GM19395 (cell line): Measurements from ENCODE around the gene MCM7.
"Not testable (repeated sequence)": the region's sequence is repeated elsewhere in the genome, so short reads cannot be mapped to it uniquely, and the experiment has no call there.

Source experiments
- ATAC-seq: cut with Tn5 transposase; IDR thresholded peaks from one replicate; pipeline ENCODE4 v1.9.1; 2021; ENCODE audit warnings: mild to moderate bottlenecking, moderate library complexity; ENCODE audit not compliant: unreplicated experiment

Gene MCM7

DNA sequence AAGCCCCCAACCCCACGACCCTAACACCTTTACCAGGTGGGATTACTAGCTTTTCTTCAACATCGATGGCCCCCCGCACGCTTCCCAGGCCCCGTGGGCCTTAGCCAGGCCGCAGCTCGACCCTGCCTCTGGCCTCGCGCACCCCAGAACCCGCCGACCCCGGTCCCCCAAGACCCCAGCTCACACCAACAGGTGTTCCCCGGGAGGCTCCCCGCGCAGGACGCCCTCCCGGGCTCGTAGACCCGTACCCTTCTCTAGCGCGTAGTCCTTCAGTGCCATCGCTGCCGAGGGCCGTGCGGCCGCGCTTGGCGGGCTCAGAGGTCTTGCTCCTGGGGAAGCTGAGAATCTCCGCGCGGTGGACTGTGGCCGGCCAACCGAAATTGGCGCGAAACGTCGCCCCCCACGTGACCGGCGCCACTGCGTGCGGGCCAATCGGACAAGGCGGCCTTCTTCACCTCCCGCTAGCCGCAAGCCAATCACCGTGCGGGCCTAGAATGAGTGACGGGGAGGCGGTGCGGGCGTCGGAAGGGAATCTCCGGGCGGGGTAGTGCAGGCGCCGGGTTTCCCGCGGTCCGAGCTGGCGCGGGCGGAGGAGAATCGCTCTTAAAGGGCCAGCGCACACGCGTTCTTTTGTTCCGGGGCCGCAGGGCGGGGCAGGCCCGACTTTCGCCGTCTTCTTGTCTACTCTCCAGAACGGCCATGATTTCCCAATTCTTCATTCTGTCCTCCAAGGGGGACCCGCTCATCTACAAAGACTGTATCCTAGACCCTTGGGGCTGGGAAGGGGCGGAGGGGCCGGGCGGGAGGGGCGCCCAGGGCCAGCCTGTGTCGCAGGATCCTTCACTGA, at the start of gene MCM7, which contains the start of gene AP4M1:
MCM7 (minus strand) TSS at position 382 of the 847 bp plus-strand sequence; CDS start at position 279, 103 bp downstream.
AP4M1 (plus strand) TSS at position 628 of the 847 bp plus-strand sequence; CDS start at position 700, 72 bp downstream.
- ATAC-seq = peak; percentile 88

- peak; percentile 98 for ATAC-seq
These were observed 47.5 kb upstream of the MCM7 start, which contains the start of gene LAMTOR4 for GRCh38 chr7:100148559-100149328. Gene LAMTOR4, plus strand, starts transcription at chr7:100148918. Its CDS starts 55 bp downstream, at chr7:100148973.

DNA sequence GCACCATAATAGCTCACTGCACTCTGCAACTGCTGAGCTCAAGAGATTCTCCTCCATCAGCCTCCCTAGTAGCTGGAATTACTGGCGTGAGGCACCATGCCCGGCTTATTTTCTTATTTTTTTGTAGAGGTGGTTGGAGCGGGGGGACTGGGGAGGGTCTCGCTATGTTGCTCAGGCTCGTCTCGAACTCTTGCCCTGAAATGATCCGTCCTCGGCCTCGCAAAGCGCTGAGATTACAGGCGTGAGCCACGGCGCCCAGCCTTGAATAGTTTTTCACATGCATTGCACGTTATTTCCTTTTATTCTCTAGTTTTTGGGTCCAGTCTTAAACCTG, 47.0 kb upstream of the MCM7 start:
- ATAC-seq = peak; percentile 19

- ATAC-seq = no peak
These were observed 46.1 kb upstream of the MCM7 start for GRCh38 chr7:100147278-100147677.

DNA sequence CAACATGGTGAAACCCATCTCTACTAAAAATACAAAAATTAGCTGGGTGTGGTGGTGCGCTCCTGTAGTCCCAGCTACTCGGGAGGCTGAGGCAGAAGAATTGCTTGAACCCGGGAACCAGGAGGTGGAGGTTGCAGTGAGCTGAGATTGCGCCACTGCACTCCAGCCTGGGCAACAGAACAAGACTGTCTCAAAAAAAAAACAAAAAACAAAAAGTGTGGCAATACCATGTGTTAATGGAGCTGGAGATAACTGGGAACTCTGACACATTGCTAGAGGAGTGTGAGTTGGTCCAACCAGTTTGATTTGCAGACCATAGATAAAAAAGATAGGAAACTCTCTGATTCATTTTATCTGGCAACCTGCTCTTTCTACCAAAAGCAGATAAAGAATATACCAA, 45.2 kb upstream of the MCM7 start:
- ATAC-seq = not testable (repeated sequence)

DNA sequence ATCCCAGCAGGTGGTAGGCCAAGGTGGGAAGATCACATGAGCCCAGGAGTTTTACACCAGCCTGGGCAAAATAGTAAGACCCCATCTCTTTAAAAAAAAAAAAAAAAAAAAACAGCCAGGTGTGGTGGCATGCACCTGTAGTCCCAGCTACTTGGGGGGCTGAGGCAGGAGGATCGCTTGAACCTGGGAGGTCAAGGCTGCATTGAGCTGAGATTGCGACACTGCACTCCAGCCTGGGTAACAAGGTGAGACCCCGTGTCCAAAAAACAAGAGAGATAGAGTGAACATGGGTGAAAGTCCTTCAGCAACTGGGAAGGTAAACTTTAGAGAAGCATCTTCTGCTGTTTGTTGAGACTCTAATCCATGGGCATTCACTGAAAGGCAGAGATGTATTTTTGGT, 41.3 kb upstream of the MCM7 start:
- no peak for ATAC-seq

DNA sequence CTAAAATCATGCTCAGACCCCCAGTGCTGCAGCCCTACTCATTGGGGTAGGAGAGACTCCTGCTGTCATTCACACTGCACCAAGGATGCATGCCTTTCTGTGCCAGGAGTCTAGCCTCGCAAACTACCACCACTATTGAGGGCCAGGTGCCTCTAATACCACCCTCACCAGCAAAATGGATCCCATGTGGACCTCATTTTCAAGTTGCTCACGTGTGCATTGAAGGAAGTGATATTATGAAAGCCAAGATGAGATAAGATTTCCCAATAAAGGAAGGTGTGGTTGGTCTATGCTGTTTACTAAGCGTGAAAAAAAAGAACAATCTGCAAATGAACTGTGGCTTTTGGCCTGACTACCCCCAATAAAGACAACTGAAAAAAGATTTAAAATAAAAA, 40.4 kb upstream of the MCM7 start:
- ATAC-seq = no peak

- ATAC-seq = no peak
These were observed 36.9 kb upstream of the MCM7 start for GRCh38 chr7:100137851-100138760.

DNA sequence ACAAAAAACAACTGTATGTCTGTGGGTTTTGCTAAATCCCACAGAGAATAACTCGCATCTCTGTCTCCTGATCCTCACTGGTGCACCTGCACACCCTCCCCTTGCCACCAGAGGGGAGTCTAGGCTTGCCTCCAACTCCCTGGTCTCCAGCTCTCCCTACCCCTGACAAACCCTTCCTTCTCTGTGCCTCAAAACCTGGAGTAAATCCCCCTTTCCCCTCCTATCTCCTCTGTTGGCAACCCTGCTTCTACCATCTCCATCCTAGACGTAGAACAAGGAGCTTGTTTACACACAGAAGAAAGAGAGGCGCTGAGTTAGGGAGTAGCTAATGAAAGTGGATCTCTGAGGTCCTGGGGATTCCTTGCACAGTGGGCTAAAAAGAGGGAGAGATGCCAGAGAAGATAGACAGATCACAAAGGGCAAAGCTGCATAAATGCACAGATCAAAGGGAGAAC, 31.5 kb upstream of the MCM7 start:
- no peak for ATAC-seq

- no peak for ATAC-seq
These were observed 30.9 kb upstream of the MCM7 start for GRCh38 chr7:100132126-100132525.

DNA sequence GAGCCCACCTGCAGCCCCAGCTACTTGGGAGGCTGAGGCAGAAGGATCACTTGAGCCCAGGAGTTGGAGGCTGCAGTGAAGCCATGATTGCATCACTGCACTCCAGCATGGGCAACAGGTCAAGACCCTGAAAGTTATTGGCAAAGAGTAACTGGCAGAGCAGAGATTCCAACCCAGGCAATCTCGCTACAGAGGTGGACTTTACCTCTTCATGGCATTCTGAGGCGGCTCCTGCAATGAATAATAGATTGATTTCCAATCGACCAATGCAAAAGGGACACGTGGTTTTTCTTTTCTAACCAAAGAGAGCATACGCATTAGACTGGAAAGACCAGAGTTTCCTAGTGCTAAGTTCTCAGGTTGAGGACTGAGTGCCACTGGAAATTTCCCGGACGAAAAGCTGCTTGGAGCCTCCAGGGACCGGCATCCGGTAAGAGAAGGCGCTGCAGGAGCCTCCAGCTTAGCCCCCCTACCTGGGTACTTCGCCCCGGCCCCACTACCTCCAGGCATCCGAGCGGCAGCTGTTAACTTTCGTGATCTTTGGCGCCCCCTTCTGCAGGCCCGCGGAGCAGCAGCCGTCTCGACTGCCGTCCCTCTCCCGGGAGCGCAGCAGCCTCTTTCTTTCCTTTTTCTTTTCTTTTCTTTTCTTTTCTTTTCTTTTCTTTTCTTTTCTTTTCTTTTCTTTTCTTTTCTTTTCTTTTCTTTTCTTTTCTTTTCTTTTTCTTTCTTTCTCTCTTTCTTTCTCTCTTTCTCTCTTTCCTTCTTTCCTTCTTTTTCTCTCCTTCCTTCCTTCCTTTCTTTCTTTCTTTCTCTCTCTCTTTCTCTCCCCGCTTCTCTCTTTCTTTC, 29.6 kb upstream of the MCM7 start:
- ATAC-seq = no peak

DNA sequence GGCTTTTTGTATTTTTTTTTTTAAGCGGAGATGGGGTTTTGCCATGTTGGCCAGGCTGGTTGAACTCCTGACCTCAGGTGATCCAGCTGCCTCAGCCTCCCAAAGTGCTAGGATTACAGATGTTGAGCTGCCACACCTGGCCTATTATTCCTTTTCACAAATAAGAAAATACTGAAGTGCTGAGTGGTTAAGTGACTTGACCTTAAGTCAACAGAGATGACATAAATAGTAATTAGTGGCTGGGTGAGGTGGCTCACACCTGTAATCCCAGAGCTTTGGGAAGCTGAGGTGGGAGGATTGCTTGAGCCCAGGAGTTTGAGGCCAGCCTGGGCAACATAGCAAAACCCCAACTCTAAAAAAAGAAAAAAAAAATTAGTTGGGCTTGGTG, 29.0 kb upstream of the MCM7 start:
- ATAC-seq = not testable (repeated sequence)

DNA sequence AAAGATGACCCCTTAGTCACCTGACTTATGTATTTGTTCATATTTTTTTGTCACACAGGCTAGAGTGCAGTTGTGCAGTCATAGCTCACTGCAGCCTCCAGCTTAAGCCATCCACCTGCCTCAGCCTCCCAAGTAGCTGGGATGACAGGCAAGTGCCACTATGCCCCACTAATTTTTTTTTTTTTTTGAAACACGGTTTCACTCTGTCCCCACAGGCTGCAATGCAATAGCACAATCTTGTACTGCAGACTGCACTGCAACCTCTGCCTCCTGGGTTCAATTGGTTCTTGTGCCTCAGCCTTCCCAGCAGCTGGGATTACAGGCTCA, 27.4 kb upstream of the MCM7 start:
- ATAC-seq = no peak

- ATAC-seq = peak; percentile 14
These were observed 26.9 kb upstream of the MCM7 start for GRCh38 chr7:100127866-100128636.

- peak; percentile 66 for ATAC-seq
These were observed 26.0 kb upstream of the MCM7 start, which contains the start of gene MBLAC1 for GRCh38 chr7:100126931-100127865. Gene MBLAC1, plus strand, starts transcription at chr7:100126967. Its CDS starts 429 bp downstream, at chr7:100127396.

- ATAC-seq = peak; percentile 27
These were observed 25.2 kb upstream of the MCM7 start for GRCh38 chr7:100126239-100126930.
